22Rv1 (cell line): Measurements from ENCODE around the gene ILK.

Source experiments
- CTCF ChIP-seq: fragments of 450-650 bp; IDR thresholded peaks from 2 replicates; pipeline ENCODE4 v1.5.1; 2017; ENCODE audit warnings: mild to moderate bottlenecking
- ZFX ChIP-seq: fragments of 450-650 bp; IDR thresholded peaks from 2 replicates; pipeline ENCODE4 v1.6.1; 2017; ENCODE audit warnings: antibody characterized with exemption, borderline replicate concordance

GRCh38 chr11:6556139-6556949, 47.2 kb upstream of the ILK start:
- TF ChIP-seq CTCF (no peak), ZFX (no peak)
